COR-L47 (cell line): ENCODE measurements around the gene PLA2G1B.

Source experiments
- DNase-seq: peaks from one replicate; lab custom pipeline; 2025; lab: John Stamatoyannopoulos, UW

The PLA2G1B gene

GRCh38 chr12:120324841-120325417 is 2.6 kb downstream of the PLA2G1B start:
- DNase-seq, result no peak

- no peak for DNase-seq
These were observed 3.8 kb downstream of the PLA2G1B start for GRCh38 chr12:120323772-120324171.

GRCh38 chr12:120321382-120322202 is 6.0 kb downstream of the PLA2G1B start:
- DNase-seq, result no peak

- DNase-seq, result peak; percentile 100
These were observed 10.1 kb downstream of the PLA2G1B start for GRCh38 chr12:120317224-120318105.

GRCh38 chr12:120316798-120317223 is 10.8 kb downstream of the PLA2G1B start:
- DNase-seq, result no peak

- no peak for DNase-seq
These were observed 13.4 kb downstream of the PLA2G1B start for GRCh38 chr12:120314220-120314619.

GRCh38 chr12:120301962-120302815 is 25.4 kb downstream of the PLA2G1B start, which contains the start of gene SIRT4:
TSS of gene SIRT4 (plus strand) at chr12:120302321. CDS start at chr12:120303562, 1,241 bp downstream.
- peak; percentile 89 for DNase-seq

- DNase-seq, result peak; percentile 87
These were observed 34.7 kb downstream of the PLA2G1B start, which contains the start of gene RNU4-1 for GRCh38 chr12:120292661-120293531. TSS of gene RNU4-1 (minus strand) at chr12:120293237.

GRCh38 chr12:120292411-120292660 is 35.2 kb downstream of the PLA2G1B start:
- DNase-seq, result no peak

GRCh38 chr12:120290609-120291305 is 36.8 kb downstream of the PLA2G1B start:
- DNase-seq, result no peak

- no peak for DNase-seq
These were observed 40.1 kb downstream of the PLA2G1B start for GRCh38 chr12:120287491-120287890.

- no peak for DNase-seq
These were observed 40.6 kb downstream of the PLA2G1B start for GRCh38 chr12:120286768-120287490.

- DNase-seq, result no peak
These were observed 43.2 kb downstream of the PLA2G1B start for GRCh38 chr12:120284381-120284780.

- DNase-seq, result no peak
These were observed 44.3 kb downstream of the PLA2G1B start for GRCh38 chr12:120283318-120283717.

GRCh38 chr12:120278137-120279069 is 49.2 kb downstream of the PLA2G1B start:
- DNase-seq, result no peak

GRCh38 chr12:120276734-120277133 is 50.8 kb downstream of the PLA2G1B start:
- no peak for DNase-seq
